Stimulated activated CD4-positive, alpha-beta T cell treated with anti-CD3 and anti-CD28 coated beads, Interleukin-4, amount 100 ng/mL, for 48 hours (primary cell): ENCODE results near the gene FAM120A.

Experiments used
- DNase-seq, 2 donors: peaks; one replicate each; pipeline ENCODE4 v3.0.0-alpha.2; 2020; ENCODE audit warnings: low read depth in 2 of 2

Gene FAM120A

DNA sequence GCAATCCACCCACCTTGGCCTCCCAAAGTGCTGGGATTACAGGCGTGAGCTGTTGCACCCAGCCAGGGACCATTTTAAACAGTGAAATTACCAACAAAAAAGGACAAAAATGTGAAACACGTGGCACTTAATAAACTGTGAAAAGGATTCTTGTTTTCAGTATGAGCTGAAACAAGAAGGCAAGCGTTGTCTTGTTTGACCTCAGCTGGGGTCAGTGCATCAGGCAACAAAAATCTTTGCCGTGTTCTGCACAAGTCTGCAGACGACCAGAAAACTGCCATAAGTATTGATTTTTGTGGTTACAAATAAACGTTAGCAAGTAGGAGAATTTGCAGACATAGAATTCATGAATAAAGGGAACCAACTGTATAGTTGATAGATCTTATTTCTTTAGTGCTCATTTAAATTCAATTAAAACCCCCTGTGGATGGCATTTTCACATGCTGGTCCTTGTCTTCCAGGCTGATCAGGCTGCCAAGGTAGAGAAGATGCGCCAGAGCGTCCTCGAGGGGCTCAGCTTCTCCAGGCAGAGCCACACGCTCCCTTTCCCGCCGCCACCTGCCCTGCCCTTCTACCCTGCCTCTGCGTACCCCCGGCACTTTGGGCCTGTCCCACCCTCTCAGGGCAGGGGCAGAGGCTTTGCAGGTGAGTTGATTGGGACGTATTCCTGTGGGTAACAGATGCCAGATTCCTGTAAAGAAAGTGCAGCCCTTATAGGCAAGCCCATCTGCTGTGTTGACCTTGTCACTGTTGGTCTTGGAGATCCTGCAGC, 106.1 kb downstream of the FAM120A start:
- no peak for DNase-seq

DNA sequence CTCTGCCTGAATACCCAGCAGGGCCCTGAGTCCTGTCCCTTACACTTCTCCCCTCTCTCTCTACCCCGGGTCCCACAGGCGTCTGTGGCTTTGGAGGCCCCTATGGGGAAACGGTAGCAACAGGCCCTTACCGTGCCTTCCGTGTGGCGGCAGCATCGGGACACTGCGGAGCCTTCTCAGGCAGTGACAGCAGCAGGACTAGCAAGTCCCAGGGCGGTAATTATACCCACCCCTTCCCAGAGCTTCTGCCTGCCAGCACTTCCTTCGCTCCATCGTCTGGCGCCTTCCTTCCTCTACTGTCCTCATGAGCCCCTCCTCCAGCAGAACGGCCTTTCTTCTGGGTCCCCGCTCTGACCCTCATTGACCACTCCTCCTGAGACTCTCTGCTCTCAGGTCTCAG, 107.0 kb downstream of the FAM120A start:
- no peak for DNase-seq

DNA sequence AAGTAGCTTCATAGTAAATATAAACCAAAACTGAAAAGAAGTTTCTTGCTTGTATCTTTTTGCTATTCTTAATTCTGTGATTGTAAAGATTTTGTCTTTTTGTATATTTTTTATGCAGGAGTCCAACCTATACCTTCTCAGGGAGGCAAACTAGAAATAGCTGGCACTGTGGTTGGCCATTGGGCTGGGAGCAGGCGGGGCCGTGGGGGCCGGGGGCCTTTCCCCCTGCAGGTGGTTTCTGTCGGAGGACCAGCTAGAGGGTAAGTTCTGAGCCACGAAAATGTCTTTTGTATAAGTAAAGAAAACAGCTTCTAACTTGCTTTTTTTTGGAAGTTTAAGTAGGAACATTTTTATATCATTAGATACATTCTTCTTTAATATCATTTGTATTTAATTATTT, 109.5 kb downstream of the FAM120A start:
- no peak for DNase-seq

DNA sequence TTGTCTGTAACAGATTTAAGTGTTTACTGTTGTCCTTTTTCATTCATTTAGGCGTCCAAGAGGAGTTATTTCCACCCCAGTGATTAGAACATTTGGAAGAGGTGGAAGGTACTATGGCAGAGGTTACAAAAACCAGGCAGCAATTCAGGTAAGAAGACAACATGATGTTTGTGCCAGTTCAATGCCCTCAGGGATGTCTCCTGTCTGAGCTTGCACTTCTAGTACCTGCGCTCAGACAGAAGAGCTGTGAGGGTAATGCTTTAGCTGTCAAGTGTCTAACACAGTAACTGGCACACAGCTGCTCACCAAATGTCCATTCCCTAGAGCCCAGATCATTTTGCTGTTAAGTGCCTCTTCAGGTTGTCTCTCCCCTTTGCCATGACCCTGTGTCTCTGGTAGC, 110.7 kb downstream of the FAM120A start:
- no peak for DNase-seq

DNA sequence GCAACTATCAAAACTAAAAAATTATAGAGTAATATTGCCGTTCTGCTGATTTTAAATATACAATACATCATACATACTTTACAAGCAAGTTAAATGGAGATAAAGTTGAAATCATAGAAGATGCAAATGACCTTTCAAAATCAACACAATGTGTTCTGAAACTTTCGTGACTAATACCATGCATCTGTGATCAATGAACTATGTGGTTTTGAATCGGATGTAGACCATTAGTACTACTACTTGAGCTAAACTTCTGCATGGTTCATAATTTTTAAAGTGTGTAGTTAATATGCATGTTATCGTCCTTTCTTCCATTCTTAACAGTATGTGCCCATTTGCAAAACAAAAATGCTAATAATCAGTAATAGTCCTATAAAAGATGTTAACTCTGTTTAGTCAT, 113.6 kb downstream of the FAM120A start:
- DNase-seq: no peak

DNA sequence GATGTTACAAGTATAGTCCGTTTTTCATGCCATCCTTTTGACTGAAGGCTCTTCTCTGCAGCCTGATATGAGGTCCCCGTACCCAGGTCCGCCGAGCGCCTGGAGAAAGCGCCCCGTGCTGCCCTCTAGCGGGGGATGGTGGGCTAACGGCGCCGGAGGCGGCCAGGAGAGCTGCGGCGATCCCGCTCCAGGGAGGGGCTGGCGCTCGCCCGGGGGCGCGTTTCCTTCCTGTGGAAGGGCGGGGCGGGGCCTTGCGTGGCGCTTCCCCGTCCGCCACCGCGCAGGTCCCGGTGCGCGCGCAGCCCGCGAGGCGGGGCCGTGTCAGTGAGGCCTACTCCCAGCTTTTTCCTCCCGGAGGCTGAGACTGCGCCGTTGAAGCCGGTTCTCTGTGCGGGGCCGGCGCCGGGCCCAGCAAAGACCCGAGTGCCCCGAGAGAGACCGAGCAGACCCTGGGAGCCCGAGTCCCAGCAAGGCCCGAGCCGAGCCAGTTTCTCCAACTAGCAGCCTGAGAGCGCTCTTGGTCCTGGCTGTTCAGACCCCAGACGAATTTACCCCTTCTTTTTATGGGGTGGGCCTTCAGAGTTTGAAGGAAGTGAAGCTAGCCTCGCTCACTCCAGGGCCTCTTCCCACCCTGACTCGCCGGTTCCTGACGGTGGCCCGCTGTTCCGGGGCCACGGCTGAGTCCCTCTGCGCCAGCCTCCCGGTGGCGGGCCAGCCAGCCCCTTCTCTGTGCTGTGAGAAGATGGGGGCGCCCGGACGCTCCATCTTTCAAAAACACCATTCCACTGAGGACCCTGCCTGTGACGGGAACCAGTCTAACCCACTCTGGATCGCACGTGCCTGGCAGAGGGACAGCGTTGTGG, 115.2 kb downstream of the FAM120A start:
- DNase-seq: peak; percentile 98 to 100

DNA sequence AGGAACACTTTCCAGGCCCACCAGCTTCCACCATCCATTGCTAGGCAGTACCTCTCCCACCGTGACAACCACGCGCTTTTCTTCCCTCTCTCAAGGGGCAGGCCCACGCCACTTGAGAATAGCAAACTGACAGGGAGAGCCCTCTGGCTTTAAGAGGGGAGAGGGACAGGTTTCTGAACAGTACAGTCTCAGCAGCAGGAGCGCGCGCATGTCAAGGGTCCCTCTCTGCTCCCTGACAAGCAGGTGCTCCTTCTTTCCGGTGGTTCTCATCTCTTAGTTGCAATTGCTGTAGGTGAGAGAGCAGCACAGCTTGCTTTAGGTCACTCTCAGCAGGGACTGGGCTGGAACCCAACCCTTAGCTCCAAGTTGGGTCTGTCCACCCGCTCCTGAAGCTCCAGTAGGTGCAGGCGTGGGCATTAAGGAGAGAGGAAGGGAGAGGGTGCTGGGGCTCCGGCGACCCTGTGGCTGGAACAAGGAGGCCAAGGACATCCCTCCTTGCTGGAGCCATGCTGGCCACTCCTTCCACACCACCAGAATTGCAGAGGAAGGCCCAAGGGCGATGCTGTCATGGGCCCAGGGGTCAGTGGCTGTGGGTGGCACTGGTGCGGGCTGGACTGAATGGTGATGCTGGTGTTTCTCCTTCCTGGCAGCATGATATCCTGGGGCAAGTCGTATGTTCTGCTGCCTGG, 115.9 kb downstream of the FAM120A start:
- DNase-seq: no peak

DNA sequence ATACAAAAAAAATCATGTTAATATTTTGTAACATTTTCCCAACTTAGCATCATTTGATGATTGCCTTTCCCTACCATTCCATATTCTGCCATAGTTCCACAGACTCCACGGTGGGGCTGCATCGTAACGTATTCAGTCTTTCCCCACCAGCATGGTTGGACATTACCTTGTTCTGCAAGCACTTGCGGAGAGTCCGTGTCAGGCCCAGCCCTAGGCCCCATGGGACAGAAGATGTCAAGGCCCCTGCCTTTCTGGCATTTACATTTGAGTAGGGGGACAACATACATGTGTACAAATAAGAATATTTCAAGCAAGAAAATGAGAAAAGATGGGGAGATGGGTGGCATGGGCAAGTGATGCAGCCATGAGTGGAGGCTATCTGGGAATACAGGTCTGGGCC, 116.7 kb downstream of the FAM120A start:
- no peak for DNase-seq

DNA sequence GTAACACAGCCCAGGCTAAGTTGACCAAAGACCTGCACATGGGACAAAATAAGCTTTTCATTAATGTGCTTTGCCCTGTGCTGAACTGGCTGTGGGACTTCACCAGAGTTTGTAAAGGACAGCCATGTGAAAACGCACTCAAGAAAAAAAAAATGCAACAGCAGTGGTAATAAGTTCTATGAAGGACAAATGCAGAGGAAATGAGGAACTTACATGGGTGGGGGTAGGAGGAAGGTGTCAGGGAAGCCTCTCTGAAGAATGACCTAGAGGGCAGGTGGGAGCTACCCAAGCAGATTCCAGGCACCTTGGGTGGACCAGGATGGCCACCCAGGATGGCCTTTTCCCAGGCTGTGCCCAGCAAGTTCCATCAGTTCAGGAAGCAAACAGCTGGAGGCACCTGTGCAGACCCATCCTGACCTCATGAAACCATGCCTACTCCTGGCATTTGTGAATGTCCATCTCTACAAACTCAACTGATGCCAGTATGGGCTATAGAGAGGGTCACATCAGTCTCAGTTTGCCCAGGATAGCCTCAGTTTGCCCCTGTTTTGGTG, 118.2 kb downstream of the FAM120A start:
- DNase-seq: no peak

DNA sequence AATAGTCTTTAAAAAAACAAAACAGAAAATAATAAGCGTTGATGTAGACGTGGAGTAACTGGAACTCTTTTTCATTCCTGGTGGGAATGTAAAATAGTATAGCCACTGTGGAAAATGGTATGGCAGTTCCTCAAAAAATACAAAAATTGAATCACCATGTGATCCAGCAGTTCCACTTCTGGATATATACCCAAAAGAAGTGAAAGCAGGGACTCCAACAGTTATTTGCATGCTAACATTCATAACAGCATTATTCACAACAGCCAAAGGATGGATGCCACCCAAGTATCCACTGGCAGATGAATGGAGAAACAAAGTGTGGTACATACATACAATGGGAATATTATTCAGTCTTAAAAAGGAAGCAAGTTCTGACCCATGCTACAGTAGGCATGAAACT, 120.7 kb downstream of the FAM120A start:
- no peak for DNase-seq

DNA sequence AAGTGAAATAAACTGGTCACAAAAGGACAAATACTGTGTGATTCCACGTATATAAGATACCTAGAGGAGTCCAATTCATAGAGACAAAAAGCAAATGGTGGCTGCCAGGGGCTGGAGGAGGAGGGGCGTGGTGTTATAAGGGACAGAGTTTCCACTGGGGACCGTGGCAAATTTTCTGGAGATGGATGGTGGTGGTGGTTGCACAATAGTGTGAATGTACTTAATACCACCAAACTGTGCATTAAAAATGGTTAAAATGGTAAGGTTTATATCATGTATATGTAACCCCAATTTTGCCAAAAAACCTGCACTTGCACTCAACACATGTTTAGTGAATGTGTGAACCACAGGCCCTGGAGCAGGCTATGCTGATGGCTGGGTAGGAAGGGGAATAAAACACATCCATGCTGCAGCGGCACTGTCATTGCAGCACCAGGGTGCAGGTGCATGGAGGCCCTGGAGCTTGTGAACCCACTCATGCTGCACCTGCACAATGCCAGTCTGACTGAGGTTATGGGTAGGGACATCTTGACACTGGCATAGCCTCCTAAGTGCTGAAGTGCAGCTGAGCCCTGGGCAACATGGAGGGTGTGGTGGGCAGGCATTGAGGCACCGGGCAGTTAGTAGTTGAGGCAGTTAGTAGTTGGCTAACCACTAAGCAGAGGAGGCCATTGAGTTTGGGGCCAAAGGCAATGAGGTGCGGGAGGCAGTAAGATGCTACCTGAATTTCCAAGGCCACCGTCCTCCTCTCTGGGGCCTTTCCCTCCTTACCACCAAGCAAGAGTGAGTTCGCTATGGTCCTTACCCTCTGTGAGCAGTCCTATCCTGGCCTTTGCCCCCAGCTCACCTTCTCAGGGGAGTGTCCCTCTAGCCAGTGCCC, 121.4 kb downstream of the FAM120A start:
- DNase-seq: no peak

DNA sequence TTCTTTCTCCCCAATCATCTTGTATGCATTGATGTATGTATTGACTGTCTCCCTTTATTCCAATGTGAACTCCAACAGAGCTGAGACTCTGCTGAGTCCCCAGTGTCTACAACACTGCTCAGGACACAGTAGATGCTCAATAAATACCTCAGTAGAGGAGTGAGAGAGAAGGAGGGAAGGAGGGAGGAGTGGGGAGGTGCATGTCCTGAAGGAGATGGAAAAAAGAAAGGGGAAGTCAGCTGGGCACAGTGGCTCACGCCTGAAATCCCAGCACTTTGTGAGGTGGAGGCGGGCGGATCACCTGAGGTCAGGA, 122.0 kb downstream of the FAM120A start:
- DNase-seq: no peak

DNA sequence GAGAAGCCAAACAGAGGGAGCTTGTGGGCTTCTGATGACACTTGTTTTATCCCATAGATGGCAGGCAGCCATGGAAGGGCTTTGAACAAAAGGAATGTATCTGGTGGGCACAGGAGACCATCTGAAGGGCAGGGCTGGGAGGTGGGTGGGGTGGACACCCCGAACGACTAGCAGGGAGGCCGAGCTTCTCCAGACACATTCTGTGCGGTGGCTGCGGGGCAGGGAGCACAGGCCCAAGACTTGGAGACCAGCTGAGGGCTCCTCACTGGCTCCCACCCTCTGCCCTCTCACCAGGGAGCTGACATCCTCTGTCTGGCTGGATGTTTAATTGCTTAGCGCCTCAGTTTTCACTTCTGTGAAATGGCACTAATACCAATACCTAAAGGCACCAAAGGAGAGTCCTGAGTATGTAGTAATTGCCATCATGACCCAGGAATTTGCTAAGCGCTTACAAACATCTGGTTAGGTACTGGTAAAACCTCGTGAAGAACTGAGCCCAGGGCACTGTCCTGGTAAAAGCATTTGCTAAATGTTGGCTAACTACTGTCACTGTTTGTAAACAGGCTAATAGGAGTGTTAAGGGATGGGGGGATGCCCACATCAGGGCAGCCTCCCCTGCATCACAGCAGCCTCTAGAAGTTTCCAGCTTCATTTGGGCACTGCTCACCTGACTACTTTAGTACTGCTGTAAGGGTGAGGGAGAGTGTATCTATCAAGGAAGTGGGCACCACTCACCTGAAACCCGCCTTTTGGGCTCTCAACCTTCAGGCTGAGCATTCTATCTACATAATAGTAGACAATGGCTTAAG, 122.8 kb downstream of the FAM120A start:
- DNase-seq: no peak

DNA sequence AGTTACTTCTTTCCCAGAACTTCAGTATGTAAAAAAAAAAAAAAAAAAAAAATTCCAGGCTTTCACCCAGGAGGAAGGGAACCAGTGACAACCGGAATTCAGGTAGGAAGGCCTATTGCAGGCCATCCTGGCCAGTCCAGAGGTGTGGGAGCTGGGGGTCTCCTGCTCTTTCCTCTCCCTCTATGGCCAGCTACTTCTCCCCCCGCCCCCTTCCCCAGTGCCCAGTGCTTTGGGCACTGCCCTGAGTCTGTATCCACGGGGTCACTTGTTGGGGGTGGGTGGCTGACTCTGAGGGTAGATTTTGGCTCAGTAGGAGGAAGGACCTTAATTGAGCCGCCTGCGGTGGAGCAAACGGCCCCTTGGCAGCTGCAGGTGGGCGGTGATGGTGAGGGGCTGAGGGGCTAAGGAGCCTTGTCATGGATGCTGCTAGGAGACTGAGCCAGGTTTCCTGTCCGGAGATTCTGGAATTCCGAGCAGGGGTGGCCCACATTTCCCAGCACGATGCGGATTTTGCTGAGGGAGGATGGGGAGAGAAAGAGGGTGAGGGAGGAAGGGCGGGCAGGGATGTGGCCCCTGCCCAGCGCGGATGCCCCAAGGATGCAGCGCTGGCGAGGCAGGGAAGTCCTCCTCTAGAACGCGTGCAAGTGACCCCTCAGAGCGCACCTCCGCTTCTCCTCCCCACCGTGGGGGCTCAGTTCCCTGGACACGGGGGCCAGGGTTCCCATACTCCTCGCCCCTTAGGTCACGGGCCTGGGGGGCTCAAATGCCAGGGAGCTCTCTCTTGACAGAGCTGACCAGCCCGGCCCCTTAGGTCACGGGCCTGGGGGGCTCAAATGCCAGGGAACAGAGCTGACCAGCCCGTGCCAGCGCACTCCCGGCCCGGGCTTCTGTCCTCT, 123.7 kb downstream of the FAM120A start:
- no peak for DNase-seq

DNA sequence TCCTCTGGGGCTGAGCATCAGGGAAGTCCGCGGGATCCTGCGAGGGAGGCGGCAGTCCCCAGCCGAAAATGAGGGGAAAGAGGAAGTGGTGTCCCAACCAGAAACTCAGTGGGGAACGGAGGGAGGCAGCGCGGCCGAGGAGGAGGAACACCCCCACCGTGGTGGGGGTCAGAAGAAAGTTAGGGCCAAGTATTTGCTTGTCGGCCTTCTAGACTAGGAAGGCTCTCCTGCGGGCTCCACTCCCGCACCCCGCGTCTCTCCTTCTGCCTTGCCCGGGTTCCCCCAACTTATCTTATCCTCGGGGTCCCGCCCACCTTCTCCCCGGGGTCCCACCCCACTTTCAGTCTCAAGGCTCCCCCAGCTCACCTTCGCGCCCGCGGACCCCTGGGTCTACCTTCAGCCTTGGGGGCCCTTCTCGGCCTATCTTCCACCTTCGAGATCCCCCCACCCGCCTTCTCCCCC, 124.3 kb downstream of the FAM120A start:
- peak in 1 of 2 donors; percentile 49 for DNase-seq

DNA sequence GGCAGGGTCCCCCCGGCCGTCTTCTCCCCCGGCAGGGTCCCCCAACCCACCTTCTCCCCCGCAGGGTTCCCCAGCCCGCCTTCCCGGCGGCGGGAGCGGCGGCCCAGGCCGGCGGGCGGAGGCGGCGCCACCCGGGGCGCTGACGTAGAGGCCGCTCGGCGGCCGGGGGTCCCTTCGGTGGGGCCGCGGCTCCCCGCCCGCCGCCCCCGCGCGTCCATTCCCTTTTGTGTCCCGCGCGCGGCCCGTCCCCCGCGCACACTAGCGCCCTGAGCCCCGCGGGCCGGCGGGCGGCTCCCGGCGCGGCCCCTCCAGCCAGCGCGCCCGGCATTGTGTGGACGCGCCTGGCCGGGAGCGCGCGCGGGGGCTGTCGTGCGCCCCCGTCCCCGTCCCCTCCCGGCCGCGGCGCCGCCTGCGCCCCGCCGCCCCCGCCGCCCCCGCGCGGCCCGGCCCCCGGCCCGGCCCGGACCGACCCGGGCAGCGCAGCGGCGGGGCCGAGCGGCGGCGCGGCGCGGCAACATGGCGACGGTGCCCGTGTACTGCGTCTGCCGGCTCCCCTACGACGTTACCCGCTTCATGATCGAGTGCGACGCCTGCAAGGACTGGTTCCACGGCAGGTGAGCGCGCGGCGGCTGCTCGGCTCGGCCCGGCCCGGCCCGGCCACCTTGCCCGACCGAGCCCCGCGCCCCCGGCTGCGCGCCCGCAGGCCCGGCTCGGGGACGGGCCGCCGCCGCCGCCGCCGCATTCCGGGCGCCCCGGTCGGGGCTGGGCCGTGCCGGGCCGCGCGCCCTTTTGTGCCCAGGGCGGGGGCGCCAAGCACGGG, 125.0 kb downstream of the FAM120A start, which contains the start of gene PHF2:
PHF2 (plus strand) TSS at position 327 of the 820 bp plus-strand sequence; CDS start at position 517, 190 bp downstream.
- no peak for DNase-seq

DNA sequence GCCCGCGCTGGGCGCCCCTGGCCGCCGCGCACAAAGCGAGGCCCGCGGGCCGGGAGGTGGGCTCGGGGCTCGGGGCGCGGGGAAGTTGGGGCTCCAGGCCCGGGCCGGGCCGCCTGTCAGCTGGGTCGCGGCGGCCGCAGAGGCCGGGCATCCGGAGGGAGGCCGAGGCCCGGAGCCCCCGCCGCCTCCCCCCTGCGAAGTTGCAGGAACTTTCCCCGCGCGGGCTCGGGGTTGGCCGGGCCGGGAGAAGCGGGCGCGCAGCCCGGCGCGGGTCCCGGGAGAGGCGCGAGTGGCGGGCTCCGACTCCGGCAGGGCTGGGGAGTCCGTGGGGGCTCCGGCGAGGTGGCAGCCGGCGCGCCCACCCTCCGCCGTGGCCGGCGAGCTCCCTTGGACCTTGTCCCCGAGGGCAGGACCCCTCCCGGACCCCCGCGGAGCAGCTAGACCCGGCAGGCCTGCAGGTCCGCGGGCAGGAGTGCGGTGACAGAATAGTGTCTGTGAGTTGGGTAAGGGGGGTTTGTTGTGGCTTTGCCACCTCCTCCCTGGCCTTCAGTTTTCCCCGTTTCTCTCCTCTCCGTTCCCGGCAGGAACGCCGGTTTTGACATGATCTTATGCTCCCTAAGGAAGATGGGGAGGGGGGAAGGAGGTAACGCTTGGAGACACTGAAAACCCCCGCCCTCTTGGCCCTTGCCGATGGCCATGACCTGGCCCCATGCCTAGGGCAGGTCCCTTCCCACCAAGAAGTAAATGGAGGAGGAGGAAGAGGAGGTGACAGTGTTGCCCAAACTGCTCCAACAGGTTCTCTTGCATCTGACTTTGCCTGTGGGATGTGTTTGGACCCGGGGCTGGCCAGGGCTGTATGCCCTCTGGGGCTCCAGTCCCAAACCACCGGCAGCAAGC, 125.8 kb downstream of the FAM120A start:
- DNase-seq: no peak
